ENCODE data around the gene TMEM236.

TMEM236 gene

DNA sequence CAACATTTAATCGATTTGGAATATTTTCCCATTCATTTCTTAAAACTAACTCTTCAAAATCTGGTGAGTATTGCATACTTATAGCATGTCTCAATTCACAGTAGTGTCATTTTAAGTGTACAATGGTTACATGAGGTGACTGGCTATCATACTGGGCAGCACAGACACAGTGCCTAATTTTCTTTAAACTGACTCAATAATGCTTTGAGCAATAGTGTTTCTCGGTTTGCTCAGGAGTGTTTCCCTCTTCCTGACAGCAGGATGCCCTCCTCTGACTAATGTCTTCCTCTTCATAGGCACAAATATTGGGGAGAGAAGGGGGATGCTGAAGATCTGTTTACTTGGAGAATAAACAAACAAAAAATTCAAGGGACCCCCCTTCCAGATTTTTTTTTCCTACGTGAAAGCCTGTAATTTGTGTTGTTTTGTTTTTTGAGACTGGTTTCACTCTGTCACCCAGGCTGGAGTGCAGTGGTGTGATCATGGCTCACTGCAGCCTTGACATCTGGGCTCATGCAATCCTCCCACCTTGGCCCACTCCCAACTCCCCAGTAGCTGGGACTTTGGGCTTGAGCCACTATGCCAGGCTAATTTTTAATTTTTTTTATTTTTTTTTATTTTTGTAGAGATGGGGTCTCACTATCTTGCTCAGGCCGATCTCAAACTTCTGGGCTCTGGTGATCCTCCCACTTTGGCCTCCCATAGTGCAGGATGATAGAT lies 59.3 kb downstream of the TMEM236 start:
- TF ChIP-seq, protein P1, sequence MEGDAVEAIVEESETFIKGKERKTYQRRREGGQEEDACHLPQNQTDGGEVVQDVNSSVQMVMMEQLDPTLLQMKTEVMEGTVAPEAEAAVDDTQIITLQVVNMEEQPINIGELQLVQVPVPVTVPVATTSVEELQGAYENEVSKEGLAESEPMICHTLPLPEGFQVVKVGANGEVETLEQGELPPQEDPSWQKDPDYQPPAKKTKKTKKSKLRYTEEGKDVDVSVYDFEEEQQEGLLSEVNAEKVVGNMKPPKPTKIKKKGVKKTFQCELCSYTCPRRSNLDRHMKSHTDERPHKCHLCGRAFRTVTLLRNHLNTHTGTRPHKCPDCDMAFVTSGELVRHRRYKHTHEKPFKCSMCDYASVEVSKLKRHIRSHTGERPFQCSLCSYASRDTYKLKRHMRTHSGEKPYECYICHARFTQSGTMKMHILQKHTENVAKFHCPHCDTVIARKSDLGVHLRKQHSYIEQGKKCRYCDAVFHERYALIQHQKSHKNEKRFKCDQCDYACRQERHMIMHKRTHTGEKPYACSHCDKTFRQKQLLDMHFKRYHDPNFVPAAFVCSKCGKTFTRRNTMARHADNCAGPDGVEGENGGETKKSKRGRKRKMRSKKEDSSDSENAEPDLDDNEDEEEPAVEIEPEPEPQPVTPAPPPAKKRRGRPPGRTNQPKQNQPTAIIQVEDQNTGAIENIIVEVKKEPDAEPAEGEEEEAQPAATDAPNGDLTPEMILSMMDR (IDR thresholded peaks at IDR 0.05; ENCODE audit: borderline replicate concordance, control extremely low read depth, extremely low read depth, insufficient read depth, missing control alignments): no peak
- no peak for DNase-seq (ENCODE audit: low spot score)
- in situ Hi-C loops (cut with MboI; ENCODE audit: low sequenced_read_pairs, unreplicated experiment): no loop called here

DNA sequence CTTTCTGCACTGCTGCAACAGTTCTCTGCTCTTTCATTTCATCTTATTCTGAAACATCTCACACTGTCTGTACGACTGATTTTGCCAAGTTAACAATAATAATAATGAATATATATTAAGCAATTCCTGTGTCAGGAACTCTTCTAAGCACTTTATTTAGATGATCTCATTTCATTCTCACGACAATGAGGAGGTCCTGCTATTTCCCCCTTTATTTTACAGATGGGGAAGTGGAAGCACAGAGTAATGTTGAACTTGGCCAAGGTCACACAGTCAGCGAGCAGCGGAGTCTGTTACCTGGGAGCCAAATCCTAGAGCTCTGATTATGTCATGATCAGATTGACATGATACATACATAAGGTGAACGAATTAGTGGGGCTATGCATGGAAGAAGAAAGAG lies 63.0 kb downstream of the TMEM236 start:
- in situ Hi-C loops (cut with MboI; ENCODE audit: low sequenced_read_pairs, unreplicated experiment): no loop called here
- no peak for DNase-seq (ENCODE audit: low spot score)
- TF ChIP-seq, protein P1 (IDR thresholded peaks at IDR 0.05; ENCODE audit: borderline replicate concordance, control extremely low read depth, extremely low read depth, insufficient read depth, missing control alignments): no peak

DNA sequence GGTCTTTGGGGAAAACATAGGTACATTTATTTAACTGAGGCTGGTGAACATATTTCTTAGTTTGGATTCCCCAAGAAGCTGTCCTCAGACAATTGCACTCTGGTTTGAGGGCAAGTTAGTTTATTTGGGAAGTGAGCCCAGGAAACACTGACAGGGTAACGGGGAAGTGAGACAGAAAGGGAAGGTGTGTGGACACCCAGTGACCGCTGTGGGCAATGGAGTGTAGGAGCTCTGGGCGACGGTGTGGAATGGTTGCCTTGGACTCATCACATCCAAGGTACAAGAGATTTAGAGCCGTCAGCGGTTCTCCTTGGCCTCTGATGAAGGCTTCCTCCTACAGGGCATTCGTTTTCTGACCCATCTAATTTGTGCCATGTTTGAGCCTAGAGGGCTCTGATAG lies 64.2 kb downstream of the TMEM236 start:
- TF ChIP-seq, protein P1 (IDR thresholded peaks at IDR 0.05; ENCODE audit: borderline replicate concordance, control extremely low read depth, extremely low read depth, insufficient read depth, missing control alignments): no peak
- in situ Hi-C loops (cut with MboI; ENCODE audit: low sequenced_read_pairs, unreplicated experiment): no loop called here
- DNase-seq (ENCODE audit: low spot score): no peak

DNA sequence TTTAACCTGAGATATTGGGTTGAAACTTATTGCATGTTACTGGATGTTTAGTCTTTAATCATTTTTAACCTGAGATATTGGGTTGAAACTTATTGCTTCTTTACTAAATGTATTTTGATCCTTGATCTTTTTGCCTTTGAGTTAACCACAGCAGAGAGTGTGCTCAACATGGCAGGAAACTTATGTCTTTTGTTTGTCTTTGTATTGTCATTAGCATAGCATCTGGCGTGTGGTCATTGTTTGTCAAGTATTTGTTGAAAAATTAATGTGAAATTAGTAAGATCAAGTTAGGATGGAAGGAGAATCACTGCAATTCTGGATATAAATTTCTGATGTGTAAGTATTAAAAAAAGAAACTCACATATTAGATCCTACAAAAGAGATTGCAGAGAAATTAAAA lies 65.3 kb downstream of the TMEM236 start:
- TF ChIP-seq, protein P1 (IDR thresholded peaks at IDR 0.05; ENCODE audit: borderline replicate concordance, control extremely low read depth, extremely low read depth, insufficient read depth, missing control alignments): no peak
- no peak for DNase-seq (ENCODE audit: low spot score)
- in situ Hi-C loops (cut with MboI; ENCODE audit: low sequenced_read_pairs, unreplicated experiment): no loop called here

DNA sequence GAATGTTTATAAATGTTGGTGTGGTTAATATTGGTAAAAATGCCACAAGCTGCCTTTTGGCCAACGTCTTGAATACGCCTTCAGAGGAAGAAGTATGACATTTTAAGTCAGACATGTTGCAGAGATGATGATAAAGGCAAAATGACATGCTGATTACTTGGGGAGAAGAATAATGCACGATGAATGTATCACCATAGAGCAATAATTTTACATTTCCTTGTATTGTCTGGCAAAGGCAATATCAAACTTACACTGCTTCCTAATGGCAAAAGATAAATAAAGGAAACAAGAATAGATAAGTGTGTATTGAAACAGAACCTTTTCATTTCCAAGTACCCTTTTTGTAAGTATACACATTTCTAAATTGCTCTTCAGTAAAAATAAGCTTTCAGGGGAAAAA lies 65.8 kb downstream of the TMEM236 start:
- in situ Hi-C loops (cut with MboI; ENCODE audit: low sequenced_read_pairs, unreplicated experiment): no loop called here
- TF ChIP-seq, protein P1 (IDR thresholded peaks at IDR 0.05; ENCODE audit: borderline replicate concordance, control extremely low read depth, extremely low read depth, insufficient read depth, missing control alignments): no peak
- no peak for DNase-seq (ENCODE audit: low spot score)

DNA sequence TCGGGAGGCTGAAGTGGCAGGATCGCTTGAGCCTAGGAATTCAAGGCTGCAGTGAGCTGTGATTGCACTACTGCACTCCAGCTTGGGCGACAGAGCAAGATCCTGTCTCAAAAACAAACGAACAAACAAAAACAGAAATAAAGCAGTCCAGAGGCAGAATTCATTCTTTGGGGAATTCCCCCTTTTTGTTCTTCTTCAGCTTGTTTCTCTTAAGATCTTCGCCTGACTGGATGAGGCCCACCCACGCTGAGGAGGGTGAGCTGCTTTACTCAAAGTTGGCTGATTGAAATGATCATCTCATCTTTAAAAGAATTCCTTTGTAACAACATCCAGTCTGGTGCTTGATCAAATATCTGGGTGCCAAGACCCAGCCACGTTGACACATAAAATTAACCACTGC lies 67.8 kb downstream of the TMEM236 start:
- in situ Hi-C loops (cut with MboI; ENCODE audit: low sequenced_read_pairs, unreplicated experiment): no loop called here
- TF ChIP-seq, protein P1 (IDR thresholded peaks at IDR 0.05; ENCODE audit: borderline replicate concordance, control extremely low read depth, extremely low read depth, insufficient read depth, missing control alignments): no peak
- DNase-seq (ENCODE audit: low spot score): no peak
